ENCODE measurements around the gene ALDH1B1.

- TF ChIP-seq L3MBTL2 (conservative IDR thresholded peaks at IDR 0.05): no peak
- no peak for TF ChIP-seq FOXM1 (IDR thresholded peaks at IDR 0.05; ENCODE audit: borderline replicate concordance)
- TF ChIP-seq FOXA1 (IDR thresholded peaks at IDR 0.05): no peak
- no peak for TF ChIP-seq HDGF (IDR thresholded peaks at IDR 0.05; ENCODE audit: borderline replicate concordance)
- no peak for TF ChIP-seq FOXK2 (IDR thresholded peaks at IDR 0.05)
- no peak for TF ChIP-seq BHLHE40 (IDR thresholded peaks at IDR 0.05; ENCODE audit: borderline replicate concordance)
- TF ChIP-seq ELF4 (IDR thresholded peaks at IDR 0.05): no peak
- TF ChIP-seq ARNT (IDR thresholded peaks at IDR 0.05): no peak
- TF ChIP-seq SP1 (IDR thresholded peaks at IDR 0.05): no peak
- TF ChIP-seq, protein P1, sequence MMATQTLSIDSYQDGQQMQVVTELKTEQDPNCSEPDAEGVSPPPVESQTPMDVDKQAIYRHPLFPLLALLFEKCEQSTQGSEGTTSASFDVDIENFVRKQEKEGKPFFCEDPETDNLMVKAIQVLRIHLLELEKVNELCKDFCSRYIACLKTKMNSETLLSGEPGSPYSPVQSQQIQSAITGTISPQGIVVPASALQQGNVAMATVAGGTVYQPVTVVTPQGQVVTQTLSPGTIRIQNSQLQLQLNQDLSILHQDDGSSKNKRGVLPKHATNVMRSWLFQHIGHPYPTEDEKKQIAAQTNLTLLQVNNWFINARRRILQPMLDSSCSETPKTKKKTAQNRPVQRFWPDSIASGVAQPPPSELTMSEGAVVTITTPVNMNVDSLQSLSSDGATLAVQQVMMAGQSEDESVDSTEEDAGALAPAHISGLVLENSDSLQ (IDR thresholded peaks at IDR 0.05): no peak
- TF ChIP-seq SUZ12 (IDR thresholded peaks at IDR 0.05): no peak
Measured at GRCh38 chr9:38434365-38434764, 41.9 kb downstream of the ALDH1B1 start.
